OCI-LY3 (cell line): Measurements from ENCODE around the gene PON2.

Experiments used
- H2AFZ ChIP-seq: fragments of 200-600, 300-600 bp; shearing (Covaris generic); 2 replicates; pipeline ENCODE4 v1.6.0; 2014; ENCODE audit warnings: antibody characterized with exemption, low read depth, low read length
- H3K27ac ChIP-seq: fragments of 200-600, 300-600 bp; sonication (generic); 2 replicates; pipeline ENCODE4 v1.5.1; 2014; ENCODE audit warnings: mild to moderate bottlenecking, low read length, moderate library complexity, mixed read lengths
- H3K27me3 ChIP-seq: fragments of 200-600, 300-600 bp; sonication (generic); 2 replicates; pipeline ENCODE4 v1.6.1; 2014; ENCODE audit warnings: low read depth, low read length, mixed read lengths
- H3K36me3 ChIP-seq: fragments of 200-600, 300-600 bp; sonication (generic); replicated peaks from 2 replicates; pipeline ENCODE3; 2014; ENCODE audit warnings: low read depth, low read length, mixed read lengths
- H3K4me1 ChIP-seq: fragments of 300-600, 200-600 bp; sonication (generic); 2 replicates; pipeline ENCODE4 v1.6.1; 2014; ENCODE audit warnings: low read length, mixed read lengths
- H3K4me2 ChIP-seq: fragments of 200-600, 300-600 bp; sonication (generic); 2 replicates; pipeline ENCODE4 v1.6.1; 2014; ENCODE audit warnings: low read length, mixed read lengths
- H3K4me3 ChIP-seq: fragments of 300-600, 200-600 bp; sonication (generic); 2 replicates; pipeline ENCODE4 v1.5.1; 2014; ENCODE audit warnings: antibody characterized with exemption, mild to moderate bottlenecking, low read length, moderate library complexity
- H3K79me2 ChIP-seq: fragments of 300-600, 200-600 bp; shearing (Covaris generic); 2 replicates; pipeline ENCODE4 v1.6.1; 2014; ENCODE audit warnings: mild to moderate bottlenecking, low read length, mixed read lengths
- H3K9ac ChIP-seq: fragments of 300-600, 200-600 bp; shearing (Covaris generic); 2 replicates; pipeline ENCODE4 v1.6.0; 2014; ENCODE audit warnings: mild to moderate bottlenecking, low read length, moderate library complexity
- H3K9me3 ChIP-seq: fragments of 200-600, 300-600 bp; shearing (Covaris generic); 2 replicates; pipeline ENCODE4 v1.6.1; 2014; ENCODE audit warnings: low read length, mixed read lengths; ENCODE audit not compliant: insufficient read depth
- H4K20me1 ChIP-seq: fragments of 200-600, 300-600 bp; sonication (generic); 2 replicates; pipeline ENCODE4 v1.6.1; 2016; ENCODE audit warnings: low read length, mixed read lengths; ENCODE audit not compliant: insufficient read depth
- EZH2phosphoT487 ChIP-seq: fragments of 200-600 bp; shearing (Covaris generic); IDR thresholded peaks from 2 replicates; pipeline ENCODE4 v1.6.1; 2018; ENCODE audit warnings: antibody characterized with exemption, mixed run types, low read depth
- TF ChIP-seq, protein P1 (sequence below): fragments of 200-600, 300-600 bp; sonication (generic); IDR thresholded peaks from 2 replicates; pipeline ENCODE4 v1.5.1; 2014; ENCODE audit warnings: antibody characterized with exemption, low read length, low read depth

PON2 gene

DNA sequence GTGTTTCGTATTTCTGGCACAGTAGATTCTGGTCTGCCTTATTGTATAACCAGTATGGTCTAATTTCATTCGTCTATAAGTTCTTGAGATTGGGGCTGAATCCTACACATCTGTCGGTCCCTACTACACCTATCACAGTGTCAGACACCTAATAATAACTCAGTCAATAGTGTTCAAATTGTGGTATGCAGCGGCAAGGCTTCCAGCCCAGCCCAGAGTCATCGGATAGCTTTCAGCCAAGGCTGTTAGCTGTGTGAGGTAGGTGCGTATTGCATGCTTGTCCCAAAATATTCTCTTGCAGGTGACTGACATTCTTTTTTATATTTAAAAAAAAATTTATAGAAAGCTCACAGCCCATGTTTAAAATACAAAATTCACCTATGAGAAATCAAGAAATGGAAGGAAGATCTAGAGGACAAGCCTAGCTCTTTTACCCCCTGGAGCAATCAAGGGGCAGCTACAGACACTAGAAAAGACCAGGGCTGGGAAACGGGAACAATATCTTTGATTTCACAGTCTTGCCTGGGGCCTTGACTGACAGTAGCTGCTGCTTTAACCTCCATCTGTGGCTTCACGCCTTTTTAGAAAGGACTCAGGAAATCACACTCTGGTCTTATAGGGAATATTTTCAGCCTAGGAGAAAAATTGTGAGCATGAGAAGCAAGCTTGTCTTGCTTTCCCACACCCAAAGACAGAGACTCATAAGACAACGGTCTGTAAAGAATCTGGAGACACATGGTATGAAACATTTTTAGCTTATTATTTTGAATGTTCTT lies 41.4 kb upstream of the PON2 start:
- no peak for TF ChIP-seq EZH2phosphoT487
- TF ChIP-seq, protein P1, sequence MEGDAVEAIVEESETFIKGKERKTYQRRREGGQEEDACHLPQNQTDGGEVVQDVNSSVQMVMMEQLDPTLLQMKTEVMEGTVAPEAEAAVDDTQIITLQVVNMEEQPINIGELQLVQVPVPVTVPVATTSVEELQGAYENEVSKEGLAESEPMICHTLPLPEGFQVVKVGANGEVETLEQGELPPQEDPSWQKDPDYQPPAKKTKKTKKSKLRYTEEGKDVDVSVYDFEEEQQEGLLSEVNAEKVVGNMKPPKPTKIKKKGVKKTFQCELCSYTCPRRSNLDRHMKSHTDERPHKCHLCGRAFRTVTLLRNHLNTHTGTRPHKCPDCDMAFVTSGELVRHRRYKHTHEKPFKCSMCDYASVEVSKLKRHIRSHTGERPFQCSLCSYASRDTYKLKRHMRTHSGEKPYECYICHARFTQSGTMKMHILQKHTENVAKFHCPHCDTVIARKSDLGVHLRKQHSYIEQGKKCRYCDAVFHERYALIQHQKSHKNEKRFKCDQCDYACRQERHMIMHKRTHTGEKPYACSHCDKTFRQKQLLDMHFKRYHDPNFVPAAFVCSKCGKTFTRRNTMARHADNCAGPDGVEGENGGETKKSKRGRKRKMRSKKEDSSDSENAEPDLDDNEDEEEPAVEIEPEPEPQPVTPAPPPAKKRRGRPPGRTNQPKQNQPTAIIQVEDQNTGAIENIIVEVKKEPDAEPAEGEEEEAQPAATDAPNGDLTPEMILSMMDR, result no peak
- no peak overlapping the region for H3K27ac ChIP-seq
- H3K9ac ChIP-seq, result no peak overlapping the region

DNA sequence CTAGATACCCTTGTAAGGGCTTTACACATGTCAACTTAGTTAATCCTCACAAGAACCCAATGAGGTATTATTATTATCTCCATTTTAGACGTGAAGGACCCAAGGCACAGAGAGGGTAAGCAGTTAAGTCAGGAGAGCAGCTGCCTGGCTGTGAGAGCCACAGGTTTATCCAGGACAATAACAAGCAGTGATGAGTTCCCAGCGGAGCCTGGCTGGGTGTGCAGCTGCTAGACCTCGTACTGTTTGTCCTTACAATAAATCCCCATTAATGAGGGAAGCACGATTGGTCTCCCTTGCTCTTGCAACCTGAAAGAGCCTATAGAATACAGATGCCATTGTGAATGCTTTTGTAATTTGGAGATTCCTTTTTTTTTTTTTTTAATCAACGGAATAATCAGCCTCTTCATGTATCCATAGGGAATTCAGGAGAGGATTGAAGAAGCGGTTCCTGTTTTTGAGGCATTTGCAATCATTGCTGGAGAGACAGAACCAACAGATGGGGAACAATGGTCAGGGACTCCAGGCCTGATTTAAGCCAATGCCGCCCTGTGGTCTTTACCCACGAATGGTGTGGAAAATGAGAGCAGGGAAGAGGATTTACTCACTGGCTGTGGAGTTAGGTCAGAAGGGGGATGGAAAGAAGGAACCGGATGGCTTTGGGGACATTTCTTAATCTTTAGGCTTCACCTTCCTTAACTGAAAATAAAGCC lies 38.6 kb upstream of the PON2 start:
- Histone ChIP-seq H3K9ac (no peak overlapping the region), H3K9me3 (no peaks in the 10 kb centered on the region), H3K27me3 (peaks cover 3% of the 10 kb centered on the region; the same call in 1 of the 2 replicates), H3K4me3 (no peak overlapping the region), H3K27ac (no peak overlapping the region), H3K36me3 (no peaks in the 10 kb centered on the region), H3K4me2 (no peak overlapping the region), H2AFZ (no peak overlapping the region), H3K4me1 (peaks cover 13% of the 10 kb centered on the region), H3K79me2 (no peaks in the 10 kb centered on the region), H4K20me1 (no peaks in the 10 kb centered on the region)
- TF ChIP-seq, protein P1, result no peak
- TF ChIP-seq EZH2phosphoT487, result no peak

More for the DNA sequence above, 41.4 kb upstream of the PON2 start:
- Histone ChIP-seq H3K4me3 (no peak overlapping the region), H3K36me3 (no peaks in the 10 kb centered on the region), H3K4me2 (peak overlapping the region; percentile 42; the same call in 1 of the 2 replicates), H3K27me3 (peaks cover 3% of the 10 kb centered on the region; the same call in 1 of the 2 replicates), H3K4me1 (peaks cover 9% of the 10 kb centered on the region), H3K9me3 (no peaks in the 10 kb centered on the region), H4K20me1 (no peaks in the 10 kb centered on the region), H3K79me2 (no peaks in the 10 kb centered on the region), H2AFZ (peak overlapping the region; percentile 62)

DNA sequence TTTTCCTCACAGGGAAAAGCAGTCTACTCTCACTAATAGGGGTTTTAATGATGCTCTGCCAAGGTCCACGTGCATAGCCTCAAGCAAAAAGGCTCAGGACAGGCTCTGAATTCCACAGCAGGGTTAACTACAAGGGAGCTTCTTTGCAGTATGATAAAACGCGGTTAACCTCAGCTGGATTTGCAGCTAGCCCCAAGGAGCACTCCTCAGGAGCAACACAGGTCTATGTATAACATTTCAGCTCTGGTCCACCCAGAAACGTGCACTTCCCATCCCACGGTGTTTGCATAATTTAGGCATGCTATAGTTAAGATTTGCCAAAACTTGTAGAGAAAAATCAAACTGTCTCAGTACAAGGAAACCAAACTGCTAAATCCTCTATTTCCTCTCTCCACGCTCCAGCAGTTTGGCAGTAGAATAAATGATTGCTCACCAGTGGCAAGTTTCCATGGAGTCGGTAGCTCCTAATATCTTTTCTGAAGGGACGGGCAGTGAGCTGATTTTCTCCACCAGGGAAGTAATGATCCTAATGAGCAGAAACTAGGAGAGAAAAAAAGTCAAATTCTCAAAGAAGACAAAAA lies 37.8 kb upstream of the PON2 start:
- H2AFZ ChIP-seq, result no peak overlapping the region

More for the DNA sequence above, 37.8 kb upstream of the PON2 start:
- peaks cover 13% of the 10 kb centered on the region for H3K4me1 ChIP-seq
- no peak for TF ChIP-seq EZH2phosphoT487
- TF ChIP-seq, protein P1, result no peak
- no peaks in the 10 kb centered on the region for H3K36me3 ChIP-seq
- no peaks in the 10 kb centered on the region; the same call in 1 of the 2 replicates for H3K27me3 ChIP-seq
- no peak overlapping the region for H3K4me2 ChIP-seq
- H3K9me3 ChIP-seq, result no peaks in the 10 kb centered on the region
- H3K79me2 ChIP-seq, result no peaks in the 10 kb centered on the region
- no peak overlapping the region for H3K9ac ChIP-seq
- no peak overlapping the region for H3K4me3 ChIP-seq
- H3K27ac ChIP-seq, result no peak overlapping the region
- no peaks in the 10 kb centered on the region for H4K20me1 ChIP-seq
